HG03039 (cell line): ENCODE data around the gene DPP10.

Experiments
- ATAC-seq: cut with Tn5 transposase; IDR thresholded peaks from one replicate; pipeline ENCODE4 v1.9.1; 2021; ENCODE audit warnings: mild to moderate bottlenecking, moderate library complexity; ENCODE audit not compliant: unreplicated experiment

DPP10 gene

GRCh38 chr2:115201386-115201785 is 758.9 kb downstream of the DPP10 start:
- no peak for ATAC-seq

- ATAC-seq = no peak
Observed at GRCh38 chr2:115208493-115209164, 766.2 kb downstream of the DPP10 start.

DNA sequence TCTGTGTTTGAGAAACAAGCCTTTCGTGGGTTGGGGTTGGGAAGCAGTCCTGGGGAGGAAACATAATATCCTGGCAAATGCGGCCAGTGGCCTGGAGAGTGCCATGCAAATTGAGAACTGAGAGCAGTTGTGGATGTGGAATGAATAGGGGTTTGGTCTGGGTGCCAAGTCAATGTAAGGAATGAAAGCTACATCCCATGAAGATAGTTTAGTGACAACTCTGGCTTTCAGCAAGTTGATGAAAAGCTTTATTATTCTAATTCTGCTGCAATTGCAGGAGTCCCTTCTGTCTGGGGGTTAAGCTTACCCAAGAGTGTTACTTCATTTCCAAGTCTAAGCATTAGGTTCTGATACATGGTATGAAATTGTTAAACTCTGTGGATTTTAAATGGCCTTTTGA is 771.6 kb downstream of the DPP10 start:
- no peak for ATAC-seq

- no peak for ATAC-seq
Observed at GRCh38 chr2:115219296-115219695, 776.9 kb downstream of the DPP10 start.

DNA sequence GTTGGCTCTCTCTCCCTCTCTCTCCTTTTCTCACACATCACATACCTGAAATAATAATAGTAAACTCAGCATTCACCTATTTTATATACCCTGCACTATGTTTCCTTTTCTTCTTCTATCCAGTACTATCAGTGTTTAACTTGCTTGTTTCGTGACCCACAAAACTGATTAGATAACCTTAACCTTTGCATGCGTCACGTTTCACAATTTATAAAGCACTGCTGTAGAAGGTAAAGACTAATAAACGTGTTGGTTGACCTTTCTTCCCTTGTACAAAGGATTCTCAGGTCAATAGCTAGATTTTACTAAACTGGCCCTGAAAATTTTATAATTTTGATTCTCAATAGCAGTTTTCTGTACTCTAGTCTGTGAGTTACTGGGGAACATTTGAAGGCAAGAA is 791.7 kb downstream of the DPP10 start:
- no peak for ATAC-seq

DNA sequence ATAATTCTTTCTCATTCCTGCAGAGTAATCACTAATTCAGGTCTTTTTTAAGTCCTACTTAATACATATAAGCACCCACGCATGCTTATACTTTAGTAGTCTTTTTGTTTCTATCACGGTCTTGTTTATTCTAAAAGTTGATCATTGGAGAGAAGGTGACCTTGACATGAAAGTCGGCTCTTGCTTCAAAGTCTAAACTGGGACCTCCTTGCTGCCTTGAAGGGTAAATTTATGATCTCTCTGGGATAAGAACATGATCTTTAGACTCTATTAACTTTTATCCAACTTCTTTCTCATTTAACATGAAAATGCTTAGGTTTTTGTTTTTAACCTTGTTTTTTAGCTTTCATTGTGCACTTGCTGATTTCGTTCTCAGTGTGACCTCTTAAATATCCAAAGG is 792.3 kb downstream of the DPP10 start:
- ATAC-seq = no peak

- ATAC-seq = no peak
Observed at GRCh38 chr2:115248066-115248465, 805.6 kb downstream of the DPP10 start.

DNA sequence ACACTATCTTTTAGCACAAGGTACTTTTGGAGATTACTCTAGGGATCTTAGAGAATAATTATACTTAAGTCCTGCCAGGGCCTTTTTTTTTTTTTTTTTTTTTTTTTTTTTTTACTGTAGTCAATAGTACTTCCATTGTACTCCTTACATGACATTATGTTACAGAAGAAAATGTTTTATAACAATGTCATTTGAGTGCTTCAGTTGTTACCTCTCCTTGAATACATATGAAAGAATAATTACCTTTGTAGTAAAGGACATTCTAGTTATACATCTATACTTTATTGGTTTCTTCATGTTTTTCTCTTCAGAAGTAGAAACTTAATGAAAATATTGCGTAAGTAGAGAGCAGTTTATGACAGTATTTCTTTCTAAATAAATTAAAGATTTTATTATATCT is 834.9 kb downstream of the DPP10 start:
- ATAC-seq = no peak

DNA sequence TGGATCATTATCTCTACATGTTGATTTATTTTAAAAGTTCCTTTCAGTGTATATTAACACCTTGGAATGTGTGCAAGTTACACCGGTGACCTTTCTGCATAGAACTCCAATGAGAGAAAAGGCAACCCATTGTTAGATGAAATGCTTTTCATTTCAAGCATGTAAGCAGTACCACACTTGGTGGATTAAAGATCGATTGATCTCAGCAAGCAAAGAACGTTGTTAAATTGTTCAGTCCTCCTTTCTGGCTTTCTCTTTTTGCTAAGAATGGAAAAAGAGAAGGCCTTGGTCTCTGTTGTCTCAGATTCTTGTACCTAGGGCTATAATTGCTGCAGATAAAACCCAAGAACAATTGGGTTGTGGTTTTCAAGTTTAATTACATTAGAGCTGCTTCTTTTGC is 843.0 kb downstream of the DPP10 start:
- ATAC-seq = no peak

DNA sequence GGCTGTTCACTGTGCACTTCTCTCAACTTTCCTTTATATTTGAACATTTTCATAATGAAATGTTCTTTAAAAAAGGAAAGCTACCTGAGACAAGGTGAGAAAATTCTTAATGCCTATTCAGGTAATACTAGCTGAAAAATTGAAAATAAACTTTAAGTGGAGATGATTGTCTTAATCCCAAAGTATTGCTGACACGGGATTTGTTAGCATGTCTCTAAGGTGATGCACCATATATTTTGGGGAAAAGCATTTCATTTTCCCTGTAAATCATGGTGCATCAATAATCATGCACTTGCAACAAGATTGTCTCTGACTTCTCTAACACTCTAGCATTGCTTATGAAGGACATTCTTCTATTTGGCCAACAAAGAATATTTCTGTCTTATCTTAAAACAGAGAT is 848.0 kb downstream of the DPP10 start:
- ATAC-seq = no peak

- no peak for ATAC-seq
Observed at GRCh38 chr2:115292742-115293141, 850.3 kb downstream of the DPP10 start.

DNA sequence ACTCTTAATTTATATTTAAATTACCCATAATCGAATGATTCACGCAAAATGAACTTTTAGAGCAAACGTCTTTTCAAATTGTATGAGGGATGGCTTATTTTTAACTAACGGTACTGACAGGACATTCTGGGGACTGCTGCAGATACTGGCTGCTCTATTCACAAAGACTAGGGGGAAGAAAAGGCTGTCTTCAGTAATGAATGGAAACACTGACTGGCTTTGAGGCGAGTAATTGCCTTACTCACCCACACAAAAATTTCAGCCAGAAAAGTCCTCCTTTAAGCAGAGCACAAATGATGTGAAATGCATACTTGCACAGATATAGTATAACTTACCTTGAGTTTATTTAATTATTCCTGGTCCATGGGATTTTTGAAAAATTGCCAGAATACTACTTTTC is 852.6 kb downstream of the DPP10 start:
- no peak for ATAC-seq

DNA sequence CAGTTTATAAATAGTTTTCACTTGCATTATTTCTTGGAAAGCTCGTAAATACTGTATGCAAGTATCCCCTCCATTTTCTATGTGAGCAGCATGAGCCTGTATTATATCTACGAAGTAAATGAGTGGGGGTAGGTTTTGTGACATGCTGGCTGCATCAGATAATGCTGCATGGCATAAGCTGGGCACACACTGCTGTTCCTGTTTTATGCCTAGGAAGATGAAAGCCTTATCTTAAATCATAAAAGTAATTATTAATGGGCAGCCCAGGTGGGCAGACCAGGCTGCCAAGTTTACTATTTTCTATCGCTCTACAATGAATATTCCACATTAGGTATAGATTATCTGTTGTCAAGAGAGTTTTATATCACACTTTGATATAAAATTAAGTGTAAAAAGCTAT is 854.6 kb downstream of the DPP10 start:
- no peak for ATAC-seq

DNA sequence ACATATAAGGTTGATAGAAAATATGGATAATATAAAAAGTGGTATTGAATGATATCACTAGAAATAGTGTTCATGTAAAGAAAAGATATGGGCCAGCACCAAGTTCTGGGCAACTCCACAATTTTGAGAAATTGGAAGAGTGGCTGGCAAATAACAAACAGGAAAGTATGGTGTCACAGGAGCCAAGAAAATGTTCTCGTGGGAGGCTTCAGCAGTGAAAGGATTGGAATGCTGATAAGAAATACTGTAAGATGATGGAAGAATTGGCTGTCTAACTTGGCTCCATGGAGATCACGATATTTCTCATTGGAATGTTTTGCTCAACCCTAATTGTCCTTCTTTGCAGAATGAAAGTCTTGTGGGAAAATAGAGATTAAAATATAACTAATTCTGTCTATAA is 856.8 kb downstream of the DPP10 start:
- no peak for ATAC-seq

GRCh38 chr2:115305712-115306111 is 863.3 kb downstream of the DPP10 start:
- ATAC-seq = no peak

GRCh38 chr2:115314119-115314518 is 871.7 kb downstream of the DPP10 start:
- no peak for ATAC-seq

- ATAC-seq = no peak
Observed at GRCh38 chr2:115327061-115327460, 884.6 kb downstream of the DPP10 start.

GRCh38 chr2:115359550-115359949 is 917.1 kb downstream of the DPP10 start:
- no peak for ATAC-seq

DNA sequence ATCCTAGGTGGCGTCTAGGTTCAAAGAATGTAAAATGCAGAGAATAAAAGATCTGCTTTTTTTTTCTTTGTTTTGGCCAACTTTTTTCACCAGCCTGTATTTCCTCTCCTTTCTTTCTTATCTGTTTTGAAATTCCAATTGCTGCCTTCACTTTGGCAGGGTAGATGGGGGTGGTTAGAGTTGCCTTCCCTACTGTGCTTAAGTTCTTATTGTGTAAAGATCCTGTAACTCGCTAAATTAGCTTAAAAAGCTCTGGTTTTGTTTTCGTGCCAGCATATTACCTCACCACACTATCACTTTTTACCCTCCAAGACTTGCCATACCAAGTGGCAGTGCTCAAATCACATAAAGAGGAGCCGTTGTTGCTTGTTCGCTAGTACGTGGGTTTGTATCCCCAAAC is 921.7 kb downstream of the DPP10 start:
- no peak for ATAC-seq

- ATAC-seq = no peak
Observed at GRCh38 chr2:115369400-115369799, 927.0 kb downstream of the DPP10 start.

DNA sequence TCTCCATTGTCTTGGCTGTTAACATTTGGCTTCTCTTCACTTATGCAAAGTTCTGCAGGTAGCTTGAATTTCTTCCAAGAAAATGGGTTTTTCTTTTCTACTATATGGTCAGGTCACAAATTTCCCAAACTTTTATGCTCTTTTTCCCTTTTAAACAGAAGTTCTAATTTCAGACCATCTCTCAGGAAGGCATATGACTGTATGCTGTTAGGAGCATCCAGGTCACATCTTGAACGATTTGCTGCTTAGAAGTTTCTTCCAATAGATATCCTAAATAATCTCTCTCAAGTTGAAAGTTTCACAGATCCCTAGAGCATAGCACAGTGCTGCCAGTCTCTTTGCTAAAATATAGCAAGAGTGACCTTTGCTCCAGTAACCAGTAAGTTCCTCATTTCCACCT is 932.5 kb downstream of the DPP10 start:
- no peak for ATAC-seq

GRCh38 chr2:115384399-115384798 is 942.0 kb downstream of the DPP10 start:
- ATAC-seq = no peak

DNA sequence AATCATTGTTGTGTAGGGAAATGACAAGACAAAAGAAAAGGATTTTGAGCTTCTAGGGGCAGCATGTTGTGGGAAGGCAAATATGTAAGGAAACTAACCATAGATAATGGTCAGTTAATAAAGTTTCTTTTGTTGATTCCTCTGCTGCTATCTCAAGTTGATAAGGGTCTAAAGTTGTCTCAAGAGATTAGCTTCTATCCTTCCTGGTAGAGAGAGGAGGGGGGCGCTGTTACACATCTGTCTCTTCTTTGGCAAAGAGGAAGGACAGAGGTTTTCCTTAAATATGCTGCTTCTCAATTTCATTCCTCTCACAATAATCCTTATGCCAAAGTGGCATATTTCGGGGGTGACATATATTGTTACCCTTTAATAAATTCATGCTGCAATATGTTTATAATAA is 944.0 kb downstream of the DPP10 start:
- ATAC-seq = no peak
